NOMO-1 (cell line): ENCODE data around the gene NR1H4.

Experiments
- DNase-seq, 2 experiments: peaks; one replicate each; lab custom pipeline; 2025; ENCODE audit not compliant: unreplicated experiment in 2 of 2; lab: John Stamatoyannopoulos, UW

NR1H4 gene

DNA sequence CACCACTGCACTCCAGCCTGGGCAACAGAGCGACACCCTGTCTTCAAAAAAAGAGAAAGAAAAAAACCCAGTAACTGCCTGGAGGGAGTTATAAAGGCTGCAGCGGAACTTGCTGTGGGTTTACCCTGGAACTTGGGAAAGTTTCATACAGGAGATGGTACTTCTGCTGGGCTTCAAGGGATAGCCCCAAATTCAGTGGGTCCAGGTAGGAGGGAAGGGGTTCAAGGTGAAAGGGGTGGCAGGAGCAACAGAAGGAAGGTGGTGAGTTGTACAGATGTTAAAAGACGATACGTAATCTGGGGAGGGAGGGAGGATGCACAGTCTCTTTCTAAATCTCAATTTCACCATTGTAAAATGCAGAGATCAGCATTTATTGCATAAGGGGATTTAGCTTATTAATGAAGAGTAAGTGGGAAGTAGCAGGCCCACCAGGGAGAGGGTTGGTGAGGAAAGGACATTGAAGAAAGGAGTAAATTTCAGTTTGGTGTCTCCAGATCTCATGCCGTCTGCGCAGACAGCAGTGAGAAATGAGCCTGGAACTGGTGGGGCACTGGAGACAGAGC, 91.3 kb downstream of the NR1H4 start:
- DNase-seq = no peak

DNA sequence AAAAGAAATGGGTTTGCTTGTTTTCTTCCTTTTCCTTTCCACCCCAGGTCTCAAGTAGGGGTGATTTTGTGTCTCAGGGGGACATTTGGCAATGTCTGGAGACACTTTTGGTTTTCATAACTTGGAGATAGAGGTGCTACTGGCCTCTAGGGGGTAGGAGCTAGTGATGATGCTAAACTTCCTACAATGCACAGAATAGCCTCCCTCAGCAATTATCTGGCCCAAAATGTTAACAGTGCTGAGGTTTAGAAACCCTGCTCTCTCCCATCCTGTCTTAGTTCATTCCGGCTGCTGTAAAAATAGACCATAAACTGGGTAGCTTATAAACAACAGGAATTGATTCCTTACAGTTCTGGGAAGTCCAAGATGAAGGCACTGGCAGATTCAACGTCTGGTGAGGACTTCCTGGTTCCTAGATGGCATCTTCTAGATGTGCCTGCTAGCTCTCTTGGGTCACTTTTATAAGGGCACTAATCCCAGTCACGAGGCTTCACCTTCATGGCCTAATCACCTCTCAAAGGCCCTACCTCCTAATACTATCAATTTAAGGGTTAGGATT, 92.4 kb downstream of the NR1H4 start:
- DNase-seq = no peak

DNA sequence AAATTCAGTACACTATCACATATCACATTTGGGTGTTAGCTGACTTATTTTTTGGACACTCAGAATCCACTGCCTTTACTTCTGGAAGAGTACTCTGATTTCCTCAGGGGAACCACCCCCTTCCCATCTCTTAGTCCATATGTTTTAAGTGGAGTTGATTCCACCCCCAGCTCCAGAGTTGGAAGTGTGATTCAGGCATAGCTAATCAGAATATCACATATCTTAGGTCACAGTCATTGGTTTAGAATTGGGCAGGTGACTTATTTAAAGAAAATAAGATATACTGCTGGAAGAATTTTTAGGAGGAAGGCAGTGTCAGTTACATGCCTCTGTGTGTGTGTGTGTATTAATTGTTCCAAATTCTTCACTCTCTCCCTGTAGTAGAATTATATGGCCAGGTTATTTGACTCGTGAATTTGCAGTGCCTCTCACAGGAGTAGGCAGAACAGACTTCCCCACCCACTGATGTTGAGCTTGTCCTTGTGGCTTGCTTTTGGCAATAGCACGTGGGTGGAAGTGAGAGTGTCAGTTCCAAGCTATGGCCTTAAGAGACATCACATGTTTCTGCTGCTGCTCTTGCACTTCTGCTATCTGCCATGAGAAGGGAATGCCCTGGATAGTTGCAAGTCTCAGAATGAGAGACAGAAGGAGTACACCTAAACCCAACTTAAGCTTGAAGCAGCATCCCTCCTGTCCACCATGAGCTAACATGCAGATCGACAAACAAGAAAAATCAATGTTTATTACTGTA, 93.4 kb downstream of the NR1H4 start:
- peak; percentile 77 to 86 for DNase-seq

DNA sequence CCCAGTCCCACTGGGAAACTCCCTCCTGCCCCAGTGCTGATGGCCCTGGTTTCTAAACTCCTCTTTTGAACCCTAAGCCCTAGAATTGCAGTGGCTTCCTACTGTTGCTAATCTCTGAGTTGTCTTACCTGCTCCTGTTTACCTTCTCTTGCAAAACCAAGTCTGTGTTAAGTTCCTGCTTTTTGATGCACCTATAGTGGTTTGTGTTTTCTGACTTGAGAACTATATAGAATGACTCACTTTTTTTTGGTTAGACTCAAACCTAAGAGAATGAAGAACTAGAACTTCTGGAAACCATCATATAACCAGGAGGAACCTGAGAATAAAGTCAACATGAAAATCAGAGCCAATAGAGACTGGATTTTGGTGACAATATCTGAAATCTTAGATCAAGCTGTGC, 94.3 kb downstream of the NR1H4 start:
- peak in 1 of 2 experiments; percentile 12 for DNase-seq

DNA sequence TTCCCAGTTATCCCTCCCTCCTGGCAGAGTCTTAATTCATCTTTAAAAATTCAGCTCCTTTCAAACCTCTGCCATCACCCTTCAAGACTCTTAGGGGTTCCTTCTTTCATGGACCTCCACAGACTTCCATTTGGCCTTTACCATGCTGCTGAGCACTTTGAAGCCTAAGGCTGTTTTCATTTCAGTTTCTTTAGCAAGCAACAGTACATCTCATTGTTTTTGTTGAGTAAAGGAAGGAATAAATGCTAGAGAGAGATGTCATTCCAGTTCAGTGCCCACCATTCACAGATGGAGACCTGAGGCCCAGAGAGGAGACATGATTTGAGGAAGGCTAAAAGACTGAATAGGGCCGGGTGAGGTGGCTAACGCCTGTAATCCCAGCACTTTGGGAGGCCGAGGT, 98.5 kb downstream of the NR1H4 start:
- no peak for DNase-seq

DNA sequence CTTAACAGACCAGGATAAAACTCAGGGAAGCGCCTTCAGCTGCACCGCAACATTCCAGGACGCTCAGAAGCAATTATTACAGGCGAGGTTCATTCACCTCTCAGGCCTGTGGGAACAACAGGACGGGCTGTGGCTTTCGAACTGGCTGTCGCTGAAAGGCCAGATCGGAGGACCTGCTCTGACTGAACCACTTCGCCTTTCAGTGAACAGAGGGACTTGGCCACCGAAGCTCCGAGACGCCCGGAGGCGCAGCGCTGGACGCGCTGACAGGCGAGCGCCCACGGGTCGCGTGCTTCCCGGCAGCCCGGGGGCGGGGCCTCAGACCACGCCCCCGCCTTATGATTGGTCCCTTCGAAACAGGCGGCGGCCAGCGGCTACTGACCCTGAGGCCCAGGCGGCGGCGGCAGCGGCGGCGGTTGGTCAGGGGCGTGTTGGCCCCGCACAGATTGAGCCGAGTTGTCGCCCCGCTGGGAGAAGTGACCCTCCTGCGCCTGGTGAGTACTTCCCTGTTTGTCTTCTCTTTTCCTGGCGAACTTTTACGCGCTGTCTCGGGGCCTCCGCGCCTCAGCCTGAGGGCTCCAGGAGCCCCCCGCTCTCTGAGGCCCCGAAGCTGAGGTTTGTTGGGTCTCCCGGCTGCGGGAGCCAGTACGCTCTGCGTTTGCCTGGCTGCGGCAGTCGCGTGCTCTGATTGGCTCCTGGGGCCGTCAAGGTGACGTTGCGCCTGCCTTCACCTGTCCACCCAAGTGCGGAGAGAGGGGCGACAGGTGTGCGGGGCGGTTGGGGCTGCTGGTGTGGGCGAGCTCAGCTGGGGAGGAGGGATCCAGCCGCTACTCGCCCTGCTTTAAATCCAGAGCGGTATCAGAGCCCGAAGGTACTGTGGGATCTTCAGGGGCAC, 99.9 kb downstream of the NR1H4 start, which contains the start of gene GAS2L3:
Gene GAS2L3 (plus strand): TSS at position 393 of the 895 bp plus-strand sequence. CDS start 21,221 bp downstream, outside the sequence.
- peak; percentile 83 to 91 for DNase-seq

DNA sequence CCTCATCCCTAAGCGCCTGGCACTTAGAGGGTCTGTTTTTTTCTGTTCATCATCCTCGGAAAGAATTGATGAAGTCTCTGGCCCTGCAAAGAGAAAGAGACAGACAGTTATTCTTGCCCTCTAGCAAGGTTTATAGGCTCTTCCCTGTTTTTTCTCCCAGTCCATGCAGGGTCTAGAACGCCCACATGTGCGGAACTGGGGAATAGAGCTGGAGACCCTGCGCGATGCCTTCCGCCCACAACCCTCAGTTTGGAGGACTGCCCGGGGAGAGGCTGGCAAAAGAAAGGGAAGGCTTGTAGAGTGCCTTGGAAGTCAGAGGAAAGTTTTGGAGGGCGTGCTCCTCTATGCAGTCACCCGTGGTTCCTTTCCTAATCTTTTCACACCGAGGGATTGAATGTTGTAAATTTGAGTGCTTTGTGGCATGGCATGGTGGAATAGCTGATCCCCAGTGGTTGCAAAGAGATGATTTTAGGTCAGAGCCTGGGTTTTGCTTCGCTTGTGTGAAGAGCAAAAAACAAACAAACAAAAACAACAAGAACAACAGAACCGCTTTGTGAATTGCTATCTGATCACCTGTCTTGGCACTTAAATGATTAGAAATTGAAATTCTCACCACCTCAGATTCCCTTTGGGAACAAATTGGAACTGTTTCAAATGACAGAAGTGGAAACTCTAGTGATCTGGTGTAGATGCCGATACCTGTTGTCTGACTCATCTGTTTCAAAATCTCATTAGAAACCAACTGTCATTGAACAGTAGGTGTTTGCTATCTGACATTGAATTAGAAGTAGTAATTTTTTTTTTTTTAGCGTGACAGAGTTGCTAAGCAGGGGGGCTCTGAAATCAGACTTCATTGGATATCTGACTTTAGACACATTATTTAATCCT, 100.8 kb downstream of the NR1H4 start:
- DNase-seq = peak in 1 of 2 experiments; percentile 18

DNA sequence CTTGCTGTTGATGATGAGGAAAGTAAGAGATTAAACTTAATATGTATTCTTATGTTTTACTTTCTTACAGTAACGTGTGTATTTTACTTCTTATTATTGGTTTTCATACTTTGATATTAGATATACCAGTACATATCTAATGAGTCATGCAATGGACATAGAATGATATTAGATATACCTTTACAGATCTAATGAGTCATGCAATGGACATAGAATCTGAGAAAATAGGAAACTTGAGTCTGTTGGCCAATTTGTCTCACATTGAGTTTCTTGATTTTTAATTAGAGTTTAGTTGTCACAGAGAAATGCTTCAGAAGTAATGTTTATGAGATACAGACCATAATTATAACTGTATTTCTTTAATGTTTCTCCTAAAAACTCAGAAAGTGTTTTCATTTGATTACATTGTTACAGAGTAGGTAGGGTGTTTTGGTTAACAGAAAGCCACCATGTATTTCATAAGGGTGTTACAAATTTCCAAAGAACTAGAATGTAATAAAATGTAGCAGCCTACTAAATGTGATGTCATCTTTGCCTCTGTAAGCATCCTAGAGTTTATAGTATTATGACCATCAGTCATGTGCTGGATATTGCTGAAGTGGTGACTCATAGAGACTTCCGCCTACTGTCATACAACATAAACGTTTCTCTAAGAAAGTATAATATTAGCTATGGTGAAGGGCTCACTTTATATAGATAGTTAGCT, 102.8 kb downstream of the NR1H4 start:
- peak; percentile 80 to 96 for DNase-seq

DNA sequence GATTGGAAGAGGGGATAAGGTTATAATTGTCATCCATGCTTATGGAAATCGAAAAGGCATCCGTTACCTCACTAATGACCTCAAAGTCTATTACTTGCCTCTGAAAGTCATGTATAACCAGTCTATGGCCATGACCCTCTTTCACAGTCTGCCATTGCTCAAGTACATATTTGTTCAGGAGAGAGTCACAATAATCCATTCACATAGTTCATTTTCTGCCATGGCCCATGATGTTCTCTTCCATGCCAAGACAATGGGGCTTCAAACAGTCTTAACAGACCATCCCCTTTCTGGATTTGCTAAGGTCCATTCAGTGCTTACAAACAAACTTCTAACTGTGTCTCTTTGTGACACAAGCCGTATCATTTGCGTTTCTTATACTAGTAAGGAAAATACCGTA, 105.3 kb downstream of the NR1H4 start:
- no peak for DNase-seq

DNA sequence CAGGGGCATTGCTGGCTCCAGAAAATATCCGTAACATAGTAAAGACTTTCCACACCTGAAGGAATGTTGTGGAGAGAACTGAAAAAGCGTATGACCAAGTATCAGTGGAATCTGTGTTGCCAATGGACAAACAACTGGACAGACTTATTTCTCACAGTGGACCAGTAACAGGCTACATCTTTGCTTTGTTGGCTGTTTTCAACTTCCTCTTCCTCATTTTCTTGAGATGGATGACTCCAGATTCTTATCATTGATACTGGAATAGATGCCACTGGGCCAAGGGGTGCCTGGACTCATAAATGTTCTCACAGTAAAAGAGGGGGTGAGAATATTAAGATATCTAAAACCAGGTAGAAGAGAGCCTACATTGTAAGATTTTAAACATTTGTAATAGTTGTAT, 106.2 kb downstream of the NR1H4 start:
- DNase-seq = no peak

DNA sequence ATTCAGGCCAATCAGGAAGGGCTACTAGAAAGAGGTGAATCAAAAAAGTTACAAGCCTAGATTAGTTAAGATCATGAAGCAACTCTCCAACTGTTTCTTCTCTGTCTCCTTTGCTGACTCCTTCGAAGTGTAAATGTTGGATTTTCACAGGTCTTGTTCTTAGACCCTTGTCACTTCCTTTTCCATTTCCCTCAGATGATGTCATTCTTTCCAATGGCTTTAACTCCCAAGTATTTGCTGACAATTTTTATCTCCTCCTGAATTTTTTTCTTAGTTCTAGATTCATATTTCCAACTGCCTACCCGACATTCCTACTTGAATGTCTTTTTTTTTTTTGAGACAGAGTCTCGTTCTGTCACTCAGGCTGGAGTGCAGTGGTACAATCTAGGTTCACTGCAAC, 110.6 kb downstream of the NR1H4 start:
- DNase-seq = no peak

DNA sequence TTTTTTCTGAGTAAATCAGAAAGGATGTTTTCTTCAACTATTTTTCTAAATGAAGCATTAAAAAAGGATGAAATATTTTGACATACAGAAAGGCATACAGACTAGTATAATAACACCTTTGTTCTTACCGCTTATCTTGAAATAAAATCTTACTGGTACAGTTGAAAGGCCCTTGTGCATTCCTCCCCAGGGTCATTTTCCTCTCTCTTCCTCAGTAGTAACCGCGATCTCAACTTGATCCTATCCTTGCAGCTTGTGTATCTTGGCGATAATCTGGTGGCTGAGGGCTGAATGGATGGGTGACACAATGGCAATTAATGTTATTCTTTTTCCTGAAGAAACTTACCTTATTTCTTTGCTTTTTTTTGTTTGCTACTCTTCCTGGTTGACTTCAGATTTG, 118.3 kb downstream of the NR1H4 start:
- DNase-seq = no peak

DNA sequence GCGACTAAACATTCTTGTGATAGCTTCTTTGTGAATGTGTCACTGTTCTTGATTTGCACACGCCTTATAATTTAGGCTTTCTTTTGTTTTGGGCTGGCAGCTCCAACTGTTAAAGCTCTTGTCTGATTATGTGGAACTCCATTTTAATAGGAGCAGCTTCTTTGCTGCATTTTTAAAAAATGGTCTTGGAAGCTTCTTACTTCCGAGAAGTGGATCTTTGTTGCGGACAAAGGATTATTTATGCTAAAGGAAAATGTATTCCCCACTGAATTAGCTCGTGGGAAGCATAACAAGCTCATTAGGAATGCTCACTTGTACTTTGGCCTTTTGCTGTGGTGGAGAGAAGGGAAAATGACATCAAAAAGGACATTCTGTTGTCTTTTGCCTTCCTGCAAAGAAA, 119.8 kb downstream of the NR1H4 start:
- DNase-seq = no peak

DNA sequence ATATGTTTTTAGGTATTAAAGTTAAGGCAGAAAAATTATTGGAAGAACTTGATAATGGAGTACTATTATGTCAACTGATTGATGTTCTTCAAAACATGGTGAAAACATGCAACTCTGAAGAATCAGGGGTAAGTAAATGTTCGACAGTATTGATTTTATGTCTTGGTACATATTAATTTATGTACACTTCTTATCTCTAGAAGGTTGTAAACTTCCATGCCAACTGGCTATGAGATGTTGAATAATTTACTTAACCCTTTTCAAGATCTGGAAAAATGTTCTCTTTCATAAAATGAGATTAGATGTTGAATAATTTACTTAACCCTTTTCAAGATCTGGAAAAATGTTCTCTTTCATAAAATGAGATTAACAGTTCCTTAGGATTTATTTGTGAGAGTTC, 128.0 kb downstream of the NR1H4 start:
- no peak for DNase-seq

DNA sequence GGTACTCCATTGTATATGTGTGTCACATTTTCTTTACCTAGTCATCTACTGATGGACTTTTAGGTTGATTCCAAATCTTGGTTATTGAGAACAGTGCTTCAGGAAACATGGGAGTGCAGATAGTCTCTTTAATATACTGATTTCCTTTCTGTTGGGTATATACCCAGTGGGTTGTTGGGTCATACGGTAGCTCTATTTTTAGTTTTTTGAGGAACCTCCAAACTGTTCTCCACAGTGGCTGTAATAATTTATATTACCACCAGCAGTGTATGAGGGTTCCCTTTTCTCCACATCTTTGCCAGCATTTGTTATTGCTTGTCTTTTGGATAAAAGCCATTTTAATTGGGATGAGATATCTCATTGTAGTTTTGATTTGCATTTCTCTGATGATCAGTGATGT, 129.3 kb downstream of the NR1H4 start:
- peak in 1 of 2 experiments; percentile 52 for DNase-seq

DNA sequence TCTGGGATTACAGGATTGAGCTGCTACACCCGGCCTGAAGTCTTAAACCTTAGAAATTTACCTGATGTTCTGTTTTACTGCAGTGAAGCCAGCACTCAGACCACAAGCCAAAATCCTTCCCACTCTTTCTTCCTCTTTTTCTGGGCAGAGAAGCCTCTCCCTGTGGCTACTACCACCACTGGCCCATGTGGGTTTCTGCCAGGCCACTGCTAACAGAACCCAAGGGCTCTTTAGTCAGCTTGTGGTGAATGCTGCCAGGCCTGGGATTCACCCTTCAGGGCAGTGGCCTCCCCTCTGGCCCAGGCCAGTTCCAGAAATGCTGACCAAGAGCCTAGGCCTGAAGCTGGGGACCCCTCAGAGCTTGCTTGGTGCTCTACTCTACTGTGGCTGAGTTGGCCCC, 135.1 kb downstream of the NR1H4 start:
- peak; percentile 66 to 76 for DNase-seq

DNA sequence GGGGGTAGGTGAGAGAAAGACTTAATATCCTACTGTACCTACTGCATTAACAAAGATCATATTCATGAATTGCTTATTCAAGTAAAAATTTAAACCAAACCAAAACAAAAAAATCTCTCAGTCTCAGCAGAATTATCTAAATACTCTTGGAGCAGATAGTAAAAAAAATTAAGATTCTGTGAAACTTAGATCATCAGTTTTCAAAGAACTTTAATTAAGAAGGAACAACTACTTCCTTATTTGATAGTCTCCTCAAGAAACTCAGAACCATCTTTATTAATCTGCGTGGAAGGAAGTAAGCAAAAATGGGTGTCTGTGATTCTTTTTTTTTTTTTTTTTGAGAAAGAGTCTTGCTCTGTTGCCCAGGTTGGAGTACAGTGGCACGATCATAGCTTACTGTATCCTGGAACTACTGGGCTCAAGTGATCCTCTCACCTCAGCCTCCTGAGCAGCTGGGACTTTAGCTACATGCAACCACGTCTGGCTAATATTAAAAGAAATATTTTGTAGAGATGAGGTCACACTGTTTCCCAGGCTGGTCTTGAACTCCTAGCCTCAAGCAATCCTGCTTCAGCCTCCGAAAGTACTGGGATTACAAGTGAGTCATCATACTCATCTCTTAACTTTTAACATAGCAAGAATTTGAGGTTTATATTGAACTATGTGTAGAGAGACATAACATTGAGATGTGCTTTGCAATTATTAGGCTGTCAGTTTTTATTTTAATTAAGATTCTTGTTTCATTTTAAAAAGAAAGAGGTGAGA, 137.2 kb downstream of the NR1H4 start:
- DNase-seq = peak in 1 of 2 experiments; percentile 55

DNA sequence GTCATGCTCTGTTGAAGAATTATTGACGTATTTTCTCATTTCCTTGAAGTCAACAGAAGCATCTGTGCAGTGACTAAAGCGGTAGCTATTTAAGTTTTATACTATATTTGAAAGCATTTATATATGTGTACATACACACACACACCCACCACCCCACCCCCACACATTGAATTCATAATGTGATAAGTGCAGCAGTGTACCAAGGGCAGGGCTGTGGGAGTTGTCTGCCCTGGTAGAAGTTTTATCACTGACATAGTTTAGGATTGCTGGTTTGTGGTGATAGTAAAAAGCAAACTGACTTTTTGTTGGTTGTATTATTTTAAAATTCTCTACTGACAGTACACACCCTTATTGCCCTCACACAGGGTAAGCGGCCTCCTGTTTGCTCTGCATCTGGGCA, 138.9 kb downstream of the NR1H4 start:
- DNase-seq = no peak
